Lower lobe of right lung (tissue), 2 donors: ENCODE measurements around the gene FRMD3. TPM values are rescaled to one million over a fixed set of nuclear protein-coding genes. Genes with fewer than 3 reads are reported as not detected.
A peak's percentile ranks its signal among the peaks of the same experiment; 100 is the strongest.

Experiments
- ATAC-seq, 2 donors: fragments of 200-7000 bp; cut with Tn5 transposase; one replicate each; pipeline ENCODE4 v1.9.1; 2020 to 2022; ENCODE audit warnings: mild to moderate bottlenecking in 2 of 2, moderate library complexity in 2 of 2
- DNase-seq: peaks from one replicate; pipeline ENCODE4 v3.0.0-alpha.2; 2020
- H3K27ac ChIP-seq: fragments of 200-600 bp; one replicate; pipeline ENCODE4 v1.8.0; 2022
- H3K27me3 ChIP-seq: fragments of 200-600 bp; one replicate; pipeline ENCODE4 v1.8.0; 2022; ENCODE audit warnings: low read depth
- H3K36me3 ChIP-seq: fragments of 200-600 bp; one replicate; pipeline ENCODE4 v1.8.0; 2022; ENCODE audit warnings: mild to moderate bottlenecking
- H3K4me1 ChIP-seq: fragments of 200-600 bp; one replicate; pipeline ENCODE4 v1.8.0; 2022
- H3K4me3 ChIP-seq: fragments of 200-600 bp; one replicate; pipeline ENCODE4 v1.8.0; 2022; ENCODE audit warnings: mild to moderate bottlenecking
- H3K9me3 ChIP-seq: fragments of 200-600 bp; one replicate; pipeline ENCODE4 v1.8.0; 2022
- intact Hi-C: fragments of 100-400 bp; cut with DNase I; formaldehyde crosslinking; loops from one replicate; pipeline ENCODE4 v1.11.0; 2022
- total RNA-seq: library from RNA; stranded (reverse); fragmentation: NEBNext Ultra II Directional; extraction: Animal tissue kit (Norgen Biotek cat#: 25700); gene quantifications from one replicate; pipeline ENCODE4 v1.2.1, GENCODE V29; 2021
- TF ChIP-seq, protein P1 (sequence below): fragments of 200-600 bp; IDR thresholded peaks from one replicate; pipeline ENCODE4 v1.8.0; 2022; ENCODE audit warnings: antibody characterized with exemption, mild to moderate bottlenecking
- donor health status: DM: no; HTN: yes; CAD: no; lungs with severe emphysema.

Gene FRMD3
- total RNA-seq, 1 donor from 2014 or later: 9.7 TPM

DNA sequence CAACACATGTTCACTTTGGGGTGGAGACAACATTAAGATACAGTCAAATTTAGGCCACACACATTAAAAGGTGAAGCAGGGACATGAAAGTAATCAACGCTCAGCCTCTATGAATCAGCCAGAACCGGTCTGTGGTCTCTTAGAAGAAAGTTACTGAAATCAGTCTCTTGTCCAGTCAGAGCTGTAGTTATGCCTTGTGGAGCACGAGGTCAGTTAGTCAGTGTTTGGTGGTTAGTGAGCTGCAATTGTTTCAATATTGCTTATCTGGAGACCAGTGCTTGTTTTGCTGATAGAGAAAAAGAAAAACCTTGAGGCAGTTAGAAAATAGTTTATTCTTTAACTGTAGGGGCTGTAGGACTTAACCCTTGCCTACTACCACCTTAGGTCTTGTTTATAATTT is 317.5 kb downstream of the FRMD3 start:
- no peaks in the 10 kb centered on the region for H3K36me3 ChIP-seq
- H3K27me3 ChIP-seq: no peaks in the 10 kb centered on the region
- H3K4me3 ChIP-seq: no peak overlapping the region
- H3K9me3 ChIP-seq: no peaks in the 10 kb centered on the region
- intact Hi-C loops: no loop called here
- H3K27ac ChIP-seq: no peak overlapping the region
- peaks cover 13% of the 10 kb centered on the region for H3K4me1 ChIP-seq
- no peak for DNase-seq
- no peak for ATAC-seq
- TF ChIP-seq, protein P1, sequence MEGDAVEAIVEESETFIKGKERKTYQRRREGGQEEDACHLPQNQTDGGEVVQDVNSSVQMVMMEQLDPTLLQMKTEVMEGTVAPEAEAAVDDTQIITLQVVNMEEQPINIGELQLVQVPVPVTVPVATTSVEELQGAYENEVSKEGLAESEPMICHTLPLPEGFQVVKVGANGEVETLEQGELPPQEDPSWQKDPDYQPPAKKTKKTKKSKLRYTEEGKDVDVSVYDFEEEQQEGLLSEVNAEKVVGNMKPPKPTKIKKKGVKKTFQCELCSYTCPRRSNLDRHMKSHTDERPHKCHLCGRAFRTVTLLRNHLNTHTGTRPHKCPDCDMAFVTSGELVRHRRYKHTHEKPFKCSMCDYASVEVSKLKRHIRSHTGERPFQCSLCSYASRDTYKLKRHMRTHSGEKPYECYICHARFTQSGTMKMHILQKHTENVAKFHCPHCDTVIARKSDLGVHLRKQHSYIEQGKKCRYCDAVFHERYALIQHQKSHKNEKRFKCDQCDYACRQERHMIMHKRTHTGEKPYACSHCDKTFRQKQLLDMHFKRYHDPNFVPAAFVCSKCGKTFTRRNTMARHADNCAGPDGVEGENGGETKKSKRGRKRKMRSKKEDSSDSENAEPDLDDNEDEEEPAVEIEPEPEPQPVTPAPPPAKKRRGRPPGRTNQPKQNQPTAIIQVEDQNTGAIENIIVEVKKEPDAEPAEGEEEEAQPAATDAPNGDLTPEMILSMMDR: no peak

DNA sequence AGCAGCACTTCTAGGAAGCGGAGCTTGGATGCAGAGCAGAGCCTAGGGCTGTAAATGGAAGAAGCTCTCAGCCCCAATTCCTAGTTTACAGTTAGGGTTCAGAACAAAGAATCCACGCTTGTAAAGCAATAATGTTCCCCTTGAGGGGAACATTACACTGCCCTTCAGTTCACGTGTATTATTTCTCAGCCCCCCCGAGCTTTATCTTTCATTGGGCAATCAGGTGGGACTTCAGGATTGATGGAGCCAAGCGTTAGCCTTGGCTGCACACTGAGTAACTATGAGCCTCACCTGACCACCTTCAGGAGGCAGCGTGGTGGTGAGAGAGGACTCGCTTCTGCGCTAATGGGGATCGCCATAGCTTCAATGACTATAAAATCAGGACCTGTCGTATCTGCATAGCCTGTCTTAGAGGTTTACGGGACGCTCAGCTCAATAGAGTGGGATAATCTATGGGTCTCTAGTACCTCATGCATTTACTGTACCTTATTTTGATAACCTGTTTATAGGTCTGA is 318.2 kb downstream of the FRMD3 start:
- H3K27ac ChIP-seq: peak overlapping the region; percentile 70
- DNase-seq (no peak), ATAC-seq (peak in 1 of 2 donors; percentile 3)
- no peaks in the 10 kb centered on the region for H3K9me3 ChIP-seq
- no peaks in the 10 kb centered on the region for H3K36me3 ChIP-seq
- H3K4me3 ChIP-seq: peak overlapping the region; percentile 65
- intact Hi-C loops: no loop called here
- H3K27me3 ChIP-seq: no peaks in the 10 kb centered on the region
- TF ChIP-seq, protein P1: no peak
- peaks cover 13% of the 10 kb centered on the region for H3K4me1 ChIP-seq

DNA sequence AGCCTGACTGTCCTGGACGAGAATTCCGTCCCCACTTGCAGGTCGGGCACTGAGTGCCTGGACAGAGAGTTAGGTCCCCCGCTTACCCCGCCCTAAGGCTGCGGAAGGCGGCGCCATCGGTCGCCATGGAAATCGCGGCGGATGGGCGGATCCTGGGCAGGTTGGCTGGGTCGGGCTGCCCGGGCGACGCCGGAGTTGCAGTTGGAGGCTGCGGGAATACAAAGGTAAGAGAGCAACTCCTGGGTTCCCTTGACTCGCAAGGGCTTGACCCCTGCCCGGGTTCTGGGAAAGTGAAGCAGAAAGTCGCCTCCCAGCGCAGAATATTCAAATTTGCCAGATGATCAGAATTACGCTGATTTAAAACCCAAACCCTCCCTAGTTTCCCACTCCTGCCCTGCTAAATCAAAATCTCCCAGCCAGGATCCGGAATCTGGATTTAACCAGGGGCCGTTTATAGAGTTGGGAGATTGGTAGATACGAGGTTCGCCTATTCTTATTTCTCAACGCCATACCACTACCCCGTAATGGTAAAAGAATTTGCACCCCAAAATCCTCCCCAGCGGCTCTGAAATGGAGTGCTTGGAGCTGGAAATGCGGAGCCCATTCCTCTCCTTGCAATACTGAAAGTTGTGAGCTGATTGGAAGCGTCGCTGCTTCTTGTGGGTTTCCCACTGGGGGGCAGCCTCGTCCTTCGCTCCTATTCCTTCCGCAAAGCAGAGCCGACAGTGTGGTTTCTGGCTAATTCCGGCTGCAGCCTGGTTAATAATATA is 318.9 kb downstream of the FRMD3 start:
- no peaks in the 10 kb centered on the region for H3K36me3 ChIP-seq
- TF ChIP-seq, protein P1: peak; percentile 74
- DNase-seq (peak; percentile 87), ATAC-seq (peak; percentile 96 to 97)
- H3K27me3 ChIP-seq: no peaks in the 10 kb centered on the region
- H3K9me3 ChIP-seq: no peaks in the 10 kb centered on the region
- peak overlapping the region; percentile 65 for H3K4me3 ChIP-seq
- peaks cover 13% of the 10 kb centered on the region for H3K4me1 ChIP-seq
- intact Hi-C loops: no loop called here
- H3K27ac ChIP-seq: peak overlapping the region; percentile 70

DNA sequence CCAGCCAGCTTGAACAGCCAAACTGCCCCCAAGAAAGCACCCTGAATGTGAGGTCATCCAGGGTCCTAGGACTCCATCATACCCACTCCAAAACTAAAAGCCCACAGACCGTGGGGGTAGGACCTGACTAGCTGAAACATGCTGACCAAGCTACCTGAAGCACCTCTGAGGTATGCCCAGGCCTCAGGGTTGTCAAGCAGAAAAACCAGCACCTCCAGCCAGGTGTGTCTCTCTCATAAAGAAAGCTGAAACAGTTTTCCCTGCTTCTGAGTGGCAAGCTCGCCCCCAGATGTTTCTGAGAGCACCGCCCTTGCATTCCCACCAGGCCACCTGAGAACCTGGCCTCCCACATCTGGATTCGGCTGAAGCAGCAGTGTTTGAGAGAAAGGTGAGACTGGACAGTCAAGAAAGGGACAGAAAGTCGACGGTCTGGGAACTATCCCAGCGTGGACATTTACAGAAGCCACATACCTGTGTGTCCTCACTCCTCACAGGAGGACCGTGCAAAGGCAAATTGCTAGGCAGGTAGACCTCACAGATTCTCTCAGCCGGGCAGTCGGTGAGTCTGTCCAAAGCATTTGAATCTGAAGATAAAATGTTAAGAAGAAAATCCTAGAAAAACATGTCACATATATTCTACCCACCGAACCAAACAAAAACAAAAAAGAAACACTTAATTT is 319.6 kb downstream of the FRMD3 start:
- H3K4me1 ChIP-seq: peaks cover 13% of the 10 kb centered on the region
- DNase-seq (no peak), ATAC-seq (peak in 1 of 2 donors; percentile 17)
- peak overlapping the region; percentile 65 for H3K4me3 ChIP-seq
- H3K9me3 ChIP-seq: no peaks in the 10 kb centered on the region
- TF ChIP-seq, protein P1: no peak
- H3K36me3 ChIP-seq: no peaks in the 10 kb centered on the region
- intact Hi-C loops: no loop called here
- no peak overlapping the region for H3K27ac ChIP-seq
- no peaks in the 10 kb centered on the region for H3K27me3 ChIP-seq

DNA sequence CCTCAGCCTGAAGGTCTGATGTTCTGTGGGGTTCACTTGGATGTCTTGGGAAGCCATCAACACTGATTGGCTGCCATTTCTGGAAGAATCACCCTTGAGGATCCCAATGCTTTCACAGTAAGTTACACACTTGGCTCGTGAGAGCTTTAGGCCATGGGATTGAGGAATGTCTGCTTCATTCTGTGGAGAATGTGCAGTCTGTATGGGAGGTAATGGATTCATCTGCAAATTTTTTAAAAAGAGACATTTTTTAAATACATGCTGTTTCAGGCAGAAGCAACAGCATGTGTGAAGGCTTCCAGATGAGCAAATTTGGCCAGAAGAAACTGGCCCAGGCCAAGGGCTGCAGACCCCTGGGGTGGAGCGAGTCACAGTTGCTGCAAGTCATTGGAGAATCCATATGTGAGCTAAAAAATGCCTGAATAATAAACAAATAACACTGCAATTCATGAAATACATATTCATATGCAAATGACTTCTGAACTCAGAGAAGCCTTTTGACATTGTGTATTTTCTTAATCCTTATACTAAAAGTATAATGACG is 328.9 kb downstream of the FRMD3 start:
- Histone ChIP-seq H3K36me3 (no peaks in the 10 kb centered on the region), H3K9me3 (no peaks in the 10 kb centered on the region), H3K4me3 (no peak overlapping the region), H3K4me1 (no peaks in the 10 kb centered on the region), H3K27me3 (peaks cover 5% of the 10 kb centered on the region), H3K27ac (no peak overlapping the region)
- ATAC-seq: no peak
- DNase-seq: no peak
- intact Hi-C loops: no loop called here
- TF ChIP-seq, protein P1: no peak
